Activated CD8-positive, alpha-beta memory T cell treated with anti-CD3 and anti-CD28 coated beads, Interleukin-2, amount 10 ng/mL, durations not matched to agents 7 days and 5 days (primary cell): ENCODE data around the gene METRN. TPM values are rescaled to one million over a fixed set of nuclear protein-coding genes. Genes with fewer than 3 reads are reported as not detected.
"Not testable (repeated sequence)": the region's sequence is repeated elsewhere in the genome, so short reads cannot be mapped to it uniquely, and the experiment has no call there.

ENCODE experiments used
- ATAC-seq: fragments of 150-1000 bp; cut with Tn5 transposase; one replicate; pipeline ENCODE4 v1.10.0; 2021; ENCODE audit warnings: moderate library complexity
- CTCF ChIA-PET: fragments of 350-600 bp; sonication (Branson Sonifier 250); formaldehyde crosslinking; loops from one replicate; lab custom pipeline; 2021; ENCODE audit warnings: antibody characterized with exemption; lab: Charles Lee
- DNase-seq: peaks from one replicate; pipeline ENCODE4 v3.0.0-alpha.2; 2020
- H3K27ac Mint-ChIP-seq: one replicate; pipeline ENCODE4 v1.8.0; 2021; ENCODE audit warnings: mild to moderate bottlenecking, mixed read lengths
- H3K27me3 Mint-ChIP-seq: one replicate; pipeline ENCODE4 v1.8.0; 2021; ENCODE audit warnings: mixed read lengths
- H3K36me3 Mint-ChIP-seq: one replicate; pipeline ENCODE4 v1.8.0; 2021; ENCODE audit warnings: mild to moderate bottlenecking, mixed read lengths
- H3K4me1 Mint-ChIP-seq: one replicate; pipeline ENCODE4 v1.8.0; 2021; ENCODE audit warnings: mixed read lengths
- H3K4me3 Mint-ChIP-seq: one replicate; pipeline ENCODE4 v1.8.0; 2021; ENCODE audit warnings: mild to moderate bottlenecking, moderate library complexity, mixed read lengths
- H3K9me3 Mint-ChIP-seq: one replicate; pipeline ENCODE4 v1.8.0; 2022; ENCODE audit warnings: low read depth, mixed read lengths
- total RNA-seq, 2 experiments: library from RNA; stranded (reverse); gene quantifications; one replicate each; pipeline ENCODE4 v1.2.3, GENCODE V29; 2021

METRN gene
- total RNA-seq, 2 experiments from 2014 or later = 9.8 to 14.0 TPM

DNA sequence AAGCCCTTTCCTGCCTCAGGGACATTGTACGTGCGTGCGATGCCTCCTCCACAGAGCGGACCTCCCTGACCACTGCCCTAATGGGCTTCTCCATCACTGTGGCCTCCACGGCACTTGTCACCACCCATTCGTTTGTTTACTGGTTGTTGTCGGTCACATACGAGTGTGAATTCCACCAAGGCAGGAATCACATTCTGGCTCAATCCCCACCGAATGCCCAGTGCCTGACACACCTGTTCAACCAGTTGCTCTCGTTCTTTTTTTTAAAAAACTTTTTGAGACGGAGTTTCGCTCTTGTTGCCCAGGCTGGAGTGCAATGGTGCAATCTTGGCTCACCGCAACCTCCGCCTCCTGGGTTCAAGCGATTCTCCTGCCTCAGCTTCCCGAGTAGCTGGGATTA lies 23.7 kb upstream of the METRN start:
- ATAC-seq, H3K9me3 Mint-ChIP-seq, DNase-seq, H3K36me3 Mint-ChIP-seq: not testable (repeated sequence)
- Mint-ChIP-seq H3K27me3 (peaks cover 13% of the 10 kb centered on the region), H3K27ac (peak overlapping the region; percentile 63), H3K4me1 (peaks cover 32% of the 10 kb centered on the region), H3K4me3 (peak overlapping the region; percentile 53)
- CTCF ChIA-PET = interaction anchor here (1.5 kb wide), 1 partner anchor 21 kb away, joined by 6 read pairs; no protein-coding TSS in a partner anchor

DNA sequence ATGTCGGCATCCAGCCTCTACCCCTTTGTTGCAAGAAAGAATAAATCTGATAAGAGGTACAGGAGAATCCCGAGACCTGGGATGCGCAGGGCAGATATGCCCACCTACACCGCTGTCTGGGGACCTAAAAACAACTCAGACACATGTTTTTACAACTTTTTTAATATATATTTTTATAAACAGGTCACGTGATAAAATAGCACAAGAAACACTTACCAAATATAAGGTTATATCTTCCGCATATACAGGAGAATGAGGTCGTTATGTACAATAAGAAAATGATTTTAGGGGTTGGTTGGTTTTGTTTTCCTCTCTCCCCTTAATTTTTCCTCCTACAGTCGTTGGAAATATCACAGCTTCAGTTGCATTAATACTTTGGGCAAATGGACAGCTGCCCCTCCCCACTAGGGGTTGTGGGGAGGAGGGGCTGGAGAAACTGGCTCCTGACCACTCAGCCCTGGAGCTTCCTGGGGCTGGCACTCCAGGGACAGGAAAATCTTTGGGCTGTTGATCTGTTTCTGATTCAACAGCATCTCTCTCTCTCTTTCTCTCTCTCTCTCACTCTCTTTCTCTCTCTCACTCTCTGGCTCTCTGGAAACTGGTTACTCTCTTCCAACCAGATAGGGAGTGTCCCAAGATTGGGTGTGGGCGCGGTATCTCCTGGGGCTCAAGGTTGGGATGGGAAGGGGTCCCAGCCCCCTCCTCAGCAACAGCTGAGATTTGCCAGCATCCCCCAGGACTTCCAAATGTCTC lies 22.4 kb upstream of the METRN start:
- DNase-seq (no peak), ATAC-seq (no peak)
- Mint-ChIP-seq H3K9me3 (peaks cover 2% of the 10 kb centered on the region), H3K36me3 (peaks cover 1% of the 10 kb centered on the region), H3K4me1 (peaks cover 32% of the 10 kb centered on the region), H3K27me3 (peaks cover 13% of the 10 kb centered on the region), H3K27ac (no peak overlapping the region), H3K4me3 (no peak overlapping the region)
- CTCF ChIA-PET = no interaction called here

DNA sequence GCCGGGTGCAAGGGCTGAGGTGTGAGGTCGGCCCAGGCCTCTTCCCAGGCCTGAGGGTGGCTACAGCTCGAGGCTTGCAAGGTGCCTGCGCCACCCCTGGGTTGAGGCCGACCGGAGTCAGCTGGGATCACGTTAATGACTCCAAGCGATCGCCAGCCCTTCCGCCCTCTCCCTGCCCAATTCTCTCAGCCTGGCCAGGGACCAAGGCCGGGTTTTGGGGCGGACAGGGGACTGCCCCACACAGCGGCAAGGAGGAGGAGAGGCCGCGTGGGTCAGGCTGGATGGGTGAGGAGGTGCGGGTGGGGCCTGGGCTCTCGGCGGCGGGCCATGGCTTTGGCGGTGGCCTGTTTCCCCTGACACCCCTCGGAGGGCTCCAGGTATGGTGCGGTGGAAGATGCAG lies 21.6 kb upstream of the METRN start:
- no peak for DNase-seq
- no peak overlapping the region for H3K27ac Mint-ChIP-seq
- peaks cover 13% of the 10 kb centered on the region for H3K27me3 Mint-ChIP-seq
- peaks cover 32% of the 10 kb centered on the region for H3K4me1 Mint-ChIP-seq
- H3K9me3 Mint-ChIP-seq = peaks cover 2% of the 10 kb centered on the region
- ATAC-seq = no peak
- peaks cover 1% of the 10 kb centered on the region for H3K36me3 Mint-ChIP-seq
- CTCF ChIA-PET = no interaction called here
- no peak overlapping the region for H3K4me3 Mint-ChIP-seq

DNA sequence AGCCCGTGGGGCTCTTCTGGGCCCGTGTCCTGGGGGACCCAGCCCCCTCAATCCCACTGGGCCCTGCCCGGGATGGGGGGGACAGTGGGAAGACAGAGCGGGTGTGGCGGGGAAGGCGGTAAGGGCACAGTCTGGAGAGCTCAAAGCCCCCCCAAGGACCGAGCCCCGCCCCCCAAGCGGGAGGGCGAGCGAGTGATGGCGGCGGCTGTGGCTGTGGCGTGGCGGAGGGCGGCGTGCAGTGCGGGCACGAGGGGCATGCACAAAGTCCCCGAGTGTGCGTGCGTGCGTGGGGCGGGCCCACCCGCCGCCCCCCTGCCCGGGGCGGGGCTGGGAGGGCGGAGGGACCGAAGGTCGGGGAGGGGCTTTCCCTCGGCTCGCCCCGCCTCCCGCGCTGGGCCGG lies 21.2 kb upstream of the METRN start:
- H3K27ac Mint-ChIP-seq = no peak overlapping the region
- DNase-seq = no peak
- no peak overlapping the region for H3K4me3 Mint-ChIP-seq
- H3K9me3 Mint-ChIP-seq = peaks cover 2% of the 10 kb centered on the region
- H3K4me1 Mint-ChIP-seq = peaks cover 29% of the 10 kb centered on the region
- no peak for ATAC-seq
- peaks cover 13% of the 10 kb centered on the region for H3K27me3 Mint-ChIP-seq
- CTCF ChIA-PET = interaction anchor here (1.8 to 3.3 kb wide), 2 partner anchors 15 to 20 kb away, joined by 4 to 24 read pairs; partner anchors contain the start of gene METRN
- peaks cover 1% of the 10 kb centered on the region for H3K36me3 Mint-ChIP-seq

DNA sequence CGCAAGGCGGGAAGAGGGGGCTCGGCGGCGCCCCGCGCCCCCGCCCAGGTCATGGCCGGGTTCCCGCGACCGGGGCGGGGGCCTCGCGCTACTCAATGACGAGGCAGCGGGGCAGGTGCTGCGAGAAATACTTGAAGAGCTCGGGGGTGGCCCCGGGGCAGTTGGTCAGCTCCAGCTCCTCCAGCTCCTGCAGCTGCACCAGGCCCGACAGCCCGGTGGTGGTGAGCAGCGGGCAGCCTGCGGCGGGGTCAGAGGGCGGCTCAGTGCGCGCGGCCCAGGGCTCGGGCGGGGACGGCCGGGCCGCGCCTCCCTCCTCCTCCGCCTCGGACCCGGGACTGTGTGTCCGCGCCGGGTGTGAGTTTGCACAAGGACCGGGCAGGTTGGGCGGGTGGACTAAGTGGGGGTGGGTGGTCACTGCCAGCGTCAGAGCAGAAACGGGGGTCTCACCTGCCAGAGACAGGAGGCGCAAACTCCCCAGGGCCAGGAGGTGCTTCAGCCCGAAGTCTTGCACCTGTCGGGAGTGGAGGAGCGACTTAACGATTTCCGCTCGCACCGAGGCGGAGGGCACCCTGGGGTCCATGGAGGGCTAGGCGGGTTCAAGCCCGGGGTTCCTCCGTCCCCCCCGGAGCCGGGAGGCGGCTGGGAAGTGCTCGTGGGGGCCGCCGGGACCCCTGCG lies 20.6 kb upstream of the METRN start:
- no peak for ATAC-seq
- Mint-ChIP-seq H3K9me3 (peaks cover 2% of the 10 kb centered on the region), H3K36me3 (peaks cover 1% of the 10 kb centered on the region), H3K4me1 (peaks cover 29% of the 10 kb centered on the region), H3K4me3 (peak overlapping the region; percentile 60), H3K27me3 (peaks cover 13% of the 10 kb centered on the region), H3K27ac (no peak overlapping the region)
- no peak for DNase-seq
- CTCF ChIA-PET = interaction anchor here (1.8 to 3.3 kb wide), 2 partner anchors 15 to 20 kb away, joined by 4 to 24 read pairs; partner anchors contain the start of gene METRN

DNA sequence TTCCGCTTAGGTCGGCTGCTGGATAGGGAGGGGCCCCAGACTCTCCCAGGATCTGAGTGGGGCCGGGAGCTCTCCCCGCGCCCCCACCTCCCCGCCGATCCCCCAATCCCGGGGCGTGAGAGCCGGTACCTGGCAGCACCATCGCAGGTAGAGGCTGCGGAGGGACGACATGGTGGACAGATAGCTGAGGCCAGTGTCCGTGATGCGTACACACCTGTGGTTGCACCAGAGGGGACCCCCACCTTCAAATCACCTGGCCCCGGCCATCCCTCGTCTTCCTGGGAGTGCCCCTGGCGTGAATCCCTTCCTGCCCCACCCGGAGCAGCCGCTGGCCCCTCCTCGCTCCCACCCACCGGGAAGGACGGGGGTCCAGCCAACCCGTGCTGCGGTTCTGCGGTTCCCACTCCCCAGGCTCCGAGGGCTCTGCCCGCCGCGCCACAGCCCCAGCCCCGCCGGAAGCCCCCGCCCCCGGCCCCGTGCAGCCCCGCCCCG lies 20.0 kb upstream of the METRN start:
- peak overlapping the region; percentile 20 for H3K4me3 Mint-ChIP-seq
- CTCF ChIA-PET = interaction anchor here (0.7 to 3.3 kb wide), 11 partner anchors 16 to 112 kb away, joined by 3 to 24 read pairs (median 3); partner anchors contain the start of genes ANTKMT, CHTF18, CIAO3 and METRN

DNA sequence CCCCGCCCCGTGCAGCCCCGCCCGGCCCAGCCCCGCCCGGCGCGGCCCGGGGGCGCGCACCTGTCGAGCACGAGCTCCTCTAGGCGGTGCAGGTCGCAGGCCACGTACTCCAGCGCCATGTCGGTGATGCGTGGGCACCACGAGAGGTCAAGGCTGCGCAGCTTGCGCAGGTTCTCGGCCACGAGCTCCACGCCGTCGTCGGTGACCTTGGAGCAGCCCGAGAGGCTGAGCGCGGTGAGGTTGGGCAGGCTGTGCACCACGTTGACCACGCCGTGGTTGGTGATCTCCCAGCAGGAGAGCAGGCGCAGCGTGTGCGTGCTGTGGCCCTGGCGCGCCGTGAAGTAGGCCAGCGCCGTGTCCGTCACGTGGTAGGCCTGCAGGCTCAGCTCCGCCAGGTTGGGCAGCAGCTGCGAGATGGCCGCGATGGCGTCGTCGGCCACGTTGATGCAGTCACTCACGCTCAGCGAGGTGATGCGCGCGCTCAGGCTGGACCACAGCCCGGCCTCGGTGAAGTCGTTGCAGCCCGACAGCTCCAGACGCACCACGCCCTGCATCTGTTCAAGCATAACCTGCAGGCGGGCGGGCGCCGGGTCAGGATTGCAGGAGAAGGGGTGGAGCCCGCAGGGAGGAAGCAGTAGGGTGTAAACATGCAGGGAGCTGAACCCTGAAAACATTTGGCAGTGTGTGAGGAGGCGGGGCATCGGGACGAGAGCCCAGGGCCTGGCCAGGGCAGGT lies 19.4 kb upstream of the METRN start:
- Mint-ChIP-seq H3K4me3 (peak overlapping the region; percentile 77), H3K36me3 (peaks cover 1% of the 10 kb centered on the region), H3K27me3 (peaks cover 16% of the 10 kb centered on the region), H3K27ac (peak overlapping the region; percentile 79), H3K9me3 (peaks cover 2% of the 10 kb centered on the region), H3K4me1 (peaks cover 30% of the 10 kb centered on the region)
- ATAC-seq (peak; percentile 81), DNase-seq (peak; percentile 80)
- CTCF ChIA-PET = interaction anchor here (0.7 to 3.3 kb wide), 14 partner anchors 12 to 111 kb away, joined by 3 to 24 read pairs (median 3); partner anchors contain the start of genes ANTKMT, CHTF18, CIAO3 and METRN

More for the DNA sequence above, 20.0 kb upstream of the METRN start:
- no peak overlapping the region for H3K27ac Mint-ChIP-seq
- peaks cover 2% of the 10 kb centered on the region for H3K9me3 Mint-ChIP-seq
- no peak for ATAC-seq
- no peak for DNase-seq
- peaks cover 13% of the 10 kb centered on the region for H3K27me3 Mint-ChIP-seq
- H3K4me1 Mint-ChIP-seq = peaks cover 31% of the 10 kb centered on the region
- peaks cover 1% of the 10 kb centered on the region for H3K36me3 Mint-ChIP-seq

DNA sequence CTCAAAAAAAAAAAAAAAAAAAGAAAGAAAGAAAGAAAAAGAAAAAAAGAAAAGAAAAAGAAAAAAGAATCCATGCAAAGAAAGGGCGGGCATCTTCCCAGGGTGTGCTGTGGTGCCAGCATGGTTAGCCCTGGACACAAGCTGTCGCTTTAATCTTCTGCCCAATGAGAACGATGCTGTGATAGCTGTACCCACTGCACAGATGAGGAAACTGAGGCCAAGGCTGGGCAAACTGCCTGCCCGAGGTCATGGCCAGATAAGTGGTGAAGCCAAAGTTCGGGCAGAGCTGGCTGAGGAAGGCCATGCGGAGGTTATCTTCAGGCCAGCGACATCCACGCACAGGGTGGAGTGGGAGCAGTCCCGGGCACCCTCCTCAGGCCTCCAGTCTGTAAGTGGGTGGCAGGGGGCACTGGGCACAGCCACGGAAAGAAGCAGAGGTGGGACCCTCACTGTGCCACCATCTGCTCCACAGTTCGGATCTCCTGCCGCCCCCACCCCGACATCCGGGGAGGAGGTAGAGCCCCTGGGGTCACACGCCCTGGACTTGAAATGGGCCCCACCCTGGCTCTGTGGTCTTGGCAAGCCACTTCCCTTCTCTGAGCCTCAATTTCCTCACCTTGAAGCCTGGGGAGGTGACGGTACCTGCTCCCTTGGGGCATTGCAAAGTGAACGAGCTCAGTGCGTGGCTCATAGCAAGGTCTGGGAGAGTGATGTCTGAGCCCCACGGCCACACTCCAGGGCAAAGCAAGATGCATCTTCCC lies 15.8 kb upstream of the METRN start:
- H3K36me3 Mint-ChIP-seq = no peaks in the 10 kb centered on the region
- no peak overlapping the region for H3K27ac Mint-ChIP-seq
- DNase-seq = peak; percentile 73
- peaks cover 22% of the 10 kb centered on the region for H3K4me1 Mint-ChIP-seq
- no peaks in the 10 kb centered on the region for H3K9me3 Mint-ChIP-seq
- H3K27me3 Mint-ChIP-seq = peaks cover 34% of the 10 kb centered on the region
- H3K4me3 Mint-ChIP-seq = no peak overlapping the region
- ATAC-seq = no peak
- CTCF ChIA-PET = interaction anchor here (0.7 kb wide), 1 partner anchor 13 kb away, joined by 4 read pairs; no protein-coding TSS in a partner anchor

DNA sequence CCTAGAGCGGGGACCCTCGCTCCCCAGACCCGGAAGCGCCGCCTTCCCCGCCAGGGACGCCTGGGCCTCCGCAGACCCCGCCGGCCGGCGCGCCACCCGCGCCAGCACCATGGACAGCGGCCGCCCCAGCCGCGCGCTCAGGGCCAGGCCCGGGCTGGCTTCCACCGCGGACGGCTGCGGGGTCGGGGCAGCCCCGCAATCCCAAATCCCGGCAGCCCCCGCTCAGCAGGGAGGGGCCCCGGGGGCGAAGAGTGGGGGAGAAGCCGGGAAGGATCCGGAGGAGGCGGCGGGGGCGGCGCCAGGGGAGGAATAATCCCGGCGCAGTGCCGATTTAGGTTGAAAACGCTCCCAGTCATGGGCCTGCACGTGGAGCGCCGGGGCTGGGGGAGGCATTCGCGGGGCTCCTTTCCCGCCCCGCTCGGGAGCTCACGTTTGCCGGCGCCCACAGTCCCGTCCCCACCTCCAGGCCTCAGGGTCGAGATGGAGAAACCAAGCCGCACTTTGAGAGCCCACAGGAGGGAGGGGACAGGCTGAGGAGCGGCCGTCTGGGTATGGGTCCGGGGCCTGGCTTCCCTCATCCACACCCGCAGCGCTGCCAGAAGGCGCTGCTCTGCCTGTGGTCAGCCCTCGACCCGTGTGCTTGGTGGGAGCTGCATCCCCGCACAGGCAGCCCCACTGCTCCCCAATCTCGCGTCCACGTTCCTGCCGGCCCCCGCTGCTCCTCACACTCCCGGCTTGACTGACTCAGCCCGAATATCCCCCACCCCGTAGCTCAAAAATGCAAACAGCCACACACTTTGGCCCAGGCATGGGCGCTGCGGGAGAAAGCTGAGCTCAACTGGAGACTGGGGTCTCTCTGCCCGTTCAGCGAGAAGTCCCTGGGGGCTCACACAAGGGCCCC lies 14.0 kb upstream of the METRN start:
- H3K4me3 Mint-ChIP-seq = no peak overlapping the region
- CTCF ChIA-PET = no interaction called here
- peak; percentile 50 for ATAC-seq

DNA sequence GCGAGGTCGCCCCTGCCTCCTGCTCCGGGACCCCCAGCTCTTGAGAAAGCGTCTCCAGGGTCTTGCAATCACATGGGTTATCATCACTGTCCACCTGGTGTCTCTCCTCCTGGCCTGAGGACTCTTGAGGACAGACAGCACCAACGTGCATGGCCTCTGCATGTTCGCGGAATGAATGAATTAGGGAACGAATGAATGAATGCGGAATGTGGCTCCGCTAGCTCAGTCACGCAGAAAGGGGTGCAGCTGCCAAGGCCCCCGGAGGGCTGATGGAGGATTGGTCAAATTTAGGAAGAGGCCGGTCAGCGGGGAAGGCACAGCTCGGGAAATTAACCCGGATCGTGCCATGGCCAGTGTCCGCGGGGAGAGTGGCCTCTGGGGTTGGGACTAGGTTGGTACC lies 12.6 kb upstream of the METRN start:
- no peak for DNase-seq
- H3K36me3 Mint-ChIP-seq = no peaks in the 10 kb centered on the region
- H3K9me3 Mint-ChIP-seq = no peaks in the 10 kb centered on the region
- H3K27me3 Mint-ChIP-seq = peaks cover 49% of the 10 kb centered on the region
- ATAC-seq = no peak
- H3K27ac Mint-ChIP-seq = no peak overlapping the region
- CTCF ChIA-PET = interaction anchor here (1.1 to 3.0 kb wide), 2 partner anchors 11 to 84 kb away, joined by 3 to 14 read pairs; no protein-coding TSS in a partner anchor
- H3K4me3 Mint-ChIP-seq = no peak overlapping the region
- H3K4me1 Mint-ChIP-seq = peaks cover 14% of the 10 kb centered on the region

More for the DNA sequence above, 14.0 kb upstream of the METRN start:
- Mint-ChIP-seq H3K4me1 (peaks cover 14% of the 10 kb centered on the region), H3K36me3 (no peaks in the 10 kb centered on the region), H3K27ac (no peak overlapping the region), H3K27me3 (peaks cover 37% of the 10 kb centered on the region), H3K9me3 (no peaks in the 10 kb centered on the region)
- DNase-seq = no peak

DNA sequence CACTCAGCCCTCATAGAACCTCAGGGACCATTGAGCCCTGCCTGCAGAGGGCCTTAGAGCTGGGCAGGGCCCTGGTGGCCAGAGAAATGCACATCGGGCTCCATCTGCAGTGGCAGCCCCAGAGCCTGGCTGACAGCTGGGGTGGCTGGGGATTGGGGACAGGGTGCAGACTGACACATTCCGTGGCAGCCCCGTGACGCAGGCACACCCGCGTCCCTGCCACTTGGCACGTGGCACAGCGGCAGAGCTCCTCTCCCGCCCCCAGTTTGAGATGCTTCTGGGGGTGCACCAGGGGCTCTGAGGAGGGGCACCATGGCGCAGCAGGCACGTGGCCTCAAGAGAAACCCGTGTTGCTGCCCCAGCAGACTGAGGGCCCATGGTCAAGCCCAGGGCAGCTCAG lies 11.5 kb upstream of the METRN start:
- DNase-seq (no peak), ATAC-seq (no peak)
- Mint-ChIP-seq H3K9me3 (no peaks in the 10 kb centered on the region), H3K4me1 (peaks cover 12% of the 10 kb centered on the region), H3K27ac (no peak overlapping the region), H3K36me3 (no peaks in the 10 kb centered on the region), H3K4me3 (no peak overlapping the region), H3K27me3 (peaks cover 58% of the 10 kb centered on the region)
- CTCF ChIA-PET = interaction anchor here (1.1 to 3.0 kb wide), 3 partner anchors 10 to 83 kb away, joined by 3 to 14 read pairs (median 3); partner anchors contain the start of gene METRN
